Stomach (tissue), 4 donors: Measurements from ENCODE around the gene ADD1.

Experiments
- POLR2AphosphoS5 ChIP-seq, 3 donors: sonication (generic); formaldehyde crosslinking; IDR thresholded peaks; one replicate each; pipeline ENCODE4 v1.6.1; 2016; ENCODE audit warnings: antibody characterized with exemption in 3 of 3
- TF ChIP-seq, protein P1 (sequence below), 7 experiments: fragments of 450-650 bp in 4 of 7; fragments of 200-600 bp in 3 of 7; sonication (generic) in 3 of 7; IDR thresholded peaks; one replicate each; pipeline ENCODE4 v1.5.1; 2016 to 2019; ENCODE audit warnings: antibody characterized with exemption in 7 of 7, control low read depth in 2 of 7, mild to moderate bottlenecking in 1 of 7

DNA sequence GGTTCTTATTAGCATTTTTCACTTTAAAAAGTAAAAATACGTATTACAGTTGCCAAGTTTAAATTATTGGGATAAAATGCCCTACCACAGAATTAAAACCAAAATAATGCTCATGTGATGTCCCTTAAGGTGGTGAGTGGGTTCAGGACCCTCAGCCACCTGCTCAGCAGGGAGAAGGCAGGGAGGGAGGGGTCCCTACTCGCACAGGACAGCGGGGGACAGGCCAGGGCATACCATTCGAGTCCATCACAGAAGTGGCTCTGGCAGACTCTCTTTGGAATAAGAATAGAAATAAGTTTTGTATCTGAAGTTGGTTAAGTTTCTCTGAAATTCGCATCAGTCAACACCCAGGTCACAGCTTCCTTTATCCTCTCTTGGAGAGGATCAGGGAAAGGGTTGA, 81.9 kb downstream of the ADD1 start:
- TF ChIP-seq, protein P1, sequence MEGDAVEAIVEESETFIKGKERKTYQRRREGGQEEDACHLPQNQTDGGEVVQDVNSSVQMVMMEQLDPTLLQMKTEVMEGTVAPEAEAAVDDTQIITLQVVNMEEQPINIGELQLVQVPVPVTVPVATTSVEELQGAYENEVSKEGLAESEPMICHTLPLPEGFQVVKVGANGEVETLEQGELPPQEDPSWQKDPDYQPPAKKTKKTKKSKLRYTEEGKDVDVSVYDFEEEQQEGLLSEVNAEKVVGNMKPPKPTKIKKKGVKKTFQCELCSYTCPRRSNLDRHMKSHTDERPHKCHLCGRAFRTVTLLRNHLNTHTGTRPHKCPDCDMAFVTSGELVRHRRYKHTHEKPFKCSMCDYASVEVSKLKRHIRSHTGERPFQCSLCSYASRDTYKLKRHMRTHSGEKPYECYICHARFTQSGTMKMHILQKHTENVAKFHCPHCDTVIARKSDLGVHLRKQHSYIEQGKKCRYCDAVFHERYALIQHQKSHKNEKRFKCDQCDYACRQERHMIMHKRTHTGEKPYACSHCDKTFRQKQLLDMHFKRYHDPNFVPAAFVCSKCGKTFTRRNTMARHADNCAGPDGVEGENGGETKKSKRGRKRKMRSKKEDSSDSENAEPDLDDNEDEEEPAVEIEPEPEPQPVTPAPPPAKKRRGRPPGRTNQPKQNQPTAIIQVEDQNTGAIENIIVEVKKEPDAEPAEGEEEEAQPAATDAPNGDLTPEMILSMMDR (IDR thresholded peaks at IDR 0.05): no peak
- no peak for TF ChIP-seq POLR2AphosphoS5 (IDR thresholded peaks at IDR 0.05)
